Pancreas (tissue), 10 donors: ENCODE results near the gene PTEN. TPM values are rescaled to one million over a fixed set of nuclear protein-coding genes. Genes with fewer than 3 reads are reported as not detected.
"Not testable (repeated sequence)": the region's sequence is repeated elsewhere in the genome, so short reads cannot be mapped to it uniquely, and the experiment has no call there.

Experiments used
- ATAC-seq, 4 donors: fragments of 200-7000 bp; cut with Tn5 transposase; one replicate each; pipeline versions ENCODE4 v1.8.0 to v1.9.1; 2020; ENCODE audit warnings: mild to moderate bottlenecking in 4 of 4, moderate library complexity in 4 of 4
- DNase-seq, 6 donors: peaks; one replicate each; pipeline ENCODE4 v3.0.0-alpha.2; 2020
- FAIRE-seq: peaks from 2 replicates; lab custom pipeline; 2012; peaks lifted over from hg19 to GRCh38; lab: Jason Lieb, UNC
- H3K27ac ChIP-seq, 4 donors: fragments of 200-600 bp; sonication (generic); 1 replicate in 3 of 4; 2 replicates in 1 of 4; pipeline versions ENCODE4 v1.5.0 to v1.8.0; 2020
- H3K27me3 ChIP-seq, 4 donors: fragments of 200-600 bp; one replicate each; pipeline ENCODE4 v1.8.0; 2021
- H3K36me3 ChIP-seq, 3 donors: fragments of 200-600 bp; sonication (generic) in 1 of 3; one replicate each; pipeline versions ENCODE4 v1.5.0 to v1.8.0; 2020 to 2021
- H3K4me1 ChIP-seq, 3 donors: fragments of 200-600 bp; one replicate each; pipeline ENCODE4 v1.8.0; 2021
- H3K4me3 ChIP-seq, 4 donors: fragments of 200-600 bp; sonication (generic) in 2 of 4; one replicate each; pipeline versions ENCODE4 v1.5.0 to v1.8.0; 2020 to 2021
- H3K9me3 ChIP-seq, 4 donors: fragments of 200-600 bp; one replicate each; pipeline ENCODE4 v1.8.0; 2021
- CTCF ChIP-seq, 4 donors: fragments of 200-600 bp; sonication (generic) in 3 of 4; IDR thresholded peaks; one replicate each; pipeline versions ENCODE4 v1.5.0 to v1.8.0; 2021; ENCODE audit warnings: antibody characterized with exemption in 4 of 4
- WGBS, 2 donors: extraction: QIAGEN DNeasy Blood & Tissue Kit; methylation state at CpG; one replicate each; pipeline ENCODE4 v1.1.7; 2013; 5-methylcytosine and 5-hydroxymethylcytosine counted together
- intact Hi-C, 3 donors: fragments of 100-400 bp; cut with DNase I; formaldehyde crosslinking; loops; one replicate each; pipeline versions ENCODE4 v1.11.1 to v1.14.2; 2022
- polyA plus RNA-seq, 2 donors: library from polyadenylated mRNA; stranded (reverse); fragments of 200-250 nt; gene quantifications; one replicate each; pipeline ENCODE4 v1.2.3, GENCODE V29; 2013
- total RNA-seq, 6 donors: library from RNA; stranded (reverse); fragmentation: NEBNext Ultra II Directional in 4 of 6; extraction: Animal tissue kit (Norgen Biotek cat#: 25700) in 4 of 6; gene quantifications; one replicate each; pipeline versions ENCODE4 v1.2.1 to v1.2.4, GENCODE V29; 2021 to 2023
- donor health status: healthy with polysubstance abuse.
- donor health status: DM: no; HTN: no; CAD: no; lungs with moderate emphysema.
- donor health status: DM: no; HTN: no; CAD: no.
- donor health status: control.
- donor health status: control.
- donor health status: Bipolar disorder and iron deficiency.
- donor health status: DM: yes; HTN: yes; CAD: no.
- donor health status: DM: no; HTN: no; CAD: no.
- donor health status: DM: no; HTN: no; CAD: no.
- donor health status: DM: yes; HTN: yes; CAD: no.

The PTEN gene
- total and polyA plus RNA-seq, 8 donors: 19.2 to 64.1 (median 40.4) TPM

- no peak for ATAC-seq
- 98% methylated on average over 2 of the region's 2 CpGs for WGBS, 2 donors
- Histone ChIP-seq H3K4me1 (peaks cover 4 to 11% (median 11%) of the 10 kb centered on the region in 3 donors), H3K36me3 (peaks cover 0 to 9% (median 0%) of the 10 kb centered on the region in 3 donors), H3K9me3 (no peaks in the 10 kb centered on the region), H3K27ac (no peak overlapping the region), H3K27me3 (no peaks in the 10 kb centered on the region), H3K4me3 (no peak overlapping the region)
- intact Hi-C loops: no loop called here
- FAIRE-seq: no peak
- no peak for DNase-seq
- TF ChIP-seq CTCF (IDR thresholded peaks at IDR 0.05): no peak
These were observed 23.2 kb downstream of the PTEN start for GRCh38 chr10:87886635-87887034.

- Histone ChIP-seq H3K27me3 (no peaks in the 10 kb centered on the region), H3K9me3 (no peaks in the 10 kb centered on the region), H3K36me3 (peaks cover 0 to 9% (median 0%) of the 10 kb centered on the region in 3 donors), H3K4me3 (no peak overlapping the region), H3K27ac (no peak overlapping the region), H3K4me1 (peaks cover 4 to 11% (median 11%) of the 10 kb centered on the region in 3 donors)
- 94 to 100% methylated on average over 1 of the region's 1 CpG for WGBS, 2 donors
- no peak for DNase-seq
- intact Hi-C loops: no loop called here
- no peak for TF ChIP-seq CTCF (IDR thresholded peaks at IDR 0.05)
- no peak for FAIRE-seq
- ATAC-seq: no peak
These were observed 23.7 kb downstream of the PTEN start for GRCh38 chr10:87887146-87887545.

GRCh38 chr10:87887548-87888289 is 24.3 kb downstream of the PTEN start:
- FAIRE-seq (no peak), ATAC-seq (peak in 2 of 4 donors; percentile 15 to 23), DNase-seq (no peak)
- H3K27me3 ChIP-seq: no peaks in the 10 kb centered on the region
- no peak overlapping the region for H3K27ac ChIP-seq
- no peak overlapping the region for H3K4me3 ChIP-seq
- H3K36me3 ChIP-seq: peaks cover 0 to 9% (median 0%) of the 10 kb centered on the region in 3 donors
- WGBS, 2 donors: 91 to 97% methylated on average over 2 of the region's 2 CpGs
- no peak for TF ChIP-seq CTCF (IDR thresholded peaks at IDR 0.05)
- peaks cover 4 to 11% (median 11%) of the 10 kb centered on the region in 3 donors for H3K4me1 ChIP-seq
- H3K9me3 ChIP-seq: no peaks in the 10 kb centered on the region
- intact Hi-C loops: no loop called here

GRCh38 chr10:87895430-87895829 is 32.0 kb downstream of the PTEN start:
- H3K4me1 ChIP-seq: peaks cover 0 to 13% (median 11%) of the 10 kb centered on the region in 3 donors
- no peak overlapping the region for H3K4me3 ChIP-seq
- H3K27ac ChIP-seq: no peak overlapping the region
- no peak for TF ChIP-seq CTCF (IDR thresholded peaks at IDR 0.05)
- 74 to 87% methylated on average over 1 of the region's 1 CpG for WGBS, 2 donors
- no peak for FAIRE-seq
- no peak for ATAC-seq
- DNase-seq: no peak
- no peaks in the 10 kb centered on the region for H3K36me3 ChIP-seq
- intact Hi-C loops: no loop called here
- H3K9me3 ChIP-seq: no peaks in the 10 kb centered on the region
- no peaks in the 10 kb centered on the region for H3K27me3 ChIP-seq

- DNase-seq: no peak
- no peak overlapping the region for H3K27ac ChIP-seq
- H3K27me3 ChIP-seq: no peaks in the 10 kb centered on the region
- 23 to 25% methylated on average over 2 of the region's 2 CpGs for WGBS, 2 donors
- intact Hi-C loops: no loop called here
- ATAC-seq: peak in 2 of 4 donors; percentile 31 to 35
- H3K36me3 ChIP-seq: no peaks in the 10 kb centered on the region
- no peak for TF ChIP-seq CTCF (IDR thresholded peaks at IDR 0.05)
- FAIRE-seq: no peak
- H3K4me3 ChIP-seq: no peak overlapping the region
- peaks cover 0 to 13% (median 11%) of the 10 kb centered on the region in 3 donors for H3K4me1 ChIP-seq
- no peaks in the 10 kb centered on the region for H3K9me3 ChIP-seq
These were observed 32.8 kb downstream of the PTEN start for GRCh38 chr10:87896216-87896615.

- ATAC-seq, H3K9me3 ChIP-seq, H3K27ac ChIP-seq, H3K27me3 ChIP-seq, DNase-seq, FAIRE-seq, H3K36me3 ChIP-seq, intact Hi-C loops, H3K4me3 ChIP-seq: not testable (repeated sequence)
- 98 to 99% methylated on average over 8 of the region's 8 CpGs for WGBS, 2 donors
- H3K4me1 ChIP-seq: peaks cover 0 to 13% (median 11%) of the 10 kb centered on the region in 3 donors
These were observed 34.5 kb downstream of the PTEN start for GRCh38 chr10:87897957-87898356.

GRCh38 chr10:87903396-87903795 is 40.0 kb downstream of the PTEN start:
- 97 to 98% methylated on average over 8 of the region's 8 CpGs for WGBS, 2 donors
- not testable (repeated sequence) for ATAC-seq, H3K9me3 ChIP-seq

More at GRCh38 chr10:87903396-87903795, 40.0 kb downstream of the PTEN start:
- H3K36me3 ChIP-seq, intact Hi-C loops, H3K4me3 ChIP-seq, H3K27ac ChIP-seq, DNase-seq, H3K27me3 ChIP-seq, FAIRE-seq: not testable (repeated sequence)
- peaks cover 0 to 12% (median 5%) of the 10 kb centered on the region in 3 donors for H3K4me1 ChIP-seq
